HG02943 (cell line): ENCODE measurements around the gene TCOF1.

Source experiments
- ATAC-seq: cut with Tn5 transposase; IDR thresholded peaks from one replicate; pipeline ENCODE4 v1.9.1; 2021; ENCODE audit warnings: mild to moderate bottlenecking, low read depth, moderate library complexity; ENCODE audit not compliant: unreplicated experiment

The TCOF1 gene

DNA sequence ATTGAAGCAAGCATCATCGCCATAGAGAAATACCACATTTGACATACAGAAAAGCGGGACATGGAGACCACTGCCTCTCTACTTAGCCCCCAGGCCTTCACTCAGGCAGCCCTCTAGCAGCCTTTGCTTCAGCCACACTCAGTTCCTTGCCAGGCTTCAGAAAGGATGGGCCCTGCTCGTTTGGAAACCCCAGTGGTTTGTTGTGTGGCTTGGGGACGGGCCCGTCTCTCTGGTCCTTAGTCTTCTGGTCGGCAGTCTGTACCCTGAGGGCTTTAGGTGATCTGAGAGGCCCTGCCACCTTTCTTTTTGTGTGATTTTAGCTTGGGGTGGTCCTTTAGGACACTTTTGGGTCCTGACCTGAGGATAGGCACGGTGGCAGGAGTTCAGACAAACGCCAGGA is 33.7 kb upstream of the TCOF1 start:
- no peak for ATAC-seq

DNA sequence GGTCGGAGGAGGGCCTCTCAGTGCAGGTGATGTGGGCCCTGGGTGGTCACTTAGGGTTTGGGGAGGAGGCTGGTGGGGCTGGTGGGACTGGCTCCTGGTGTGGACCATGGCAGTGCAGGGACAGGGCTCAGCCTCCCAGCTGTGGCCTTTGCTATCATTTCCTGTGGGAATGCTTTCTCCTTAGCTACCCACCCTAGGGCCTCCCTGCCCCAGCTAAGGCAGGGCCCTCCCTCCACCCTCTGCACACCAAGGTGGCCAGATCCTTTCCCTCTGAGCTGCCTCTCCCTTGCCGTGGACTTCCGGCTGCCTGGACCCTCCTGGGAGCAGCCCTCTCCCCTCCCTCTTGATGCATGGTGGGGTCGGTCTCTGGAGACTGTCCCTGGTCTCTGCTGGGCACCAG is 32.1 kb upstream of the TCOF1 start:
- no peak for ATAC-seq

DNA sequence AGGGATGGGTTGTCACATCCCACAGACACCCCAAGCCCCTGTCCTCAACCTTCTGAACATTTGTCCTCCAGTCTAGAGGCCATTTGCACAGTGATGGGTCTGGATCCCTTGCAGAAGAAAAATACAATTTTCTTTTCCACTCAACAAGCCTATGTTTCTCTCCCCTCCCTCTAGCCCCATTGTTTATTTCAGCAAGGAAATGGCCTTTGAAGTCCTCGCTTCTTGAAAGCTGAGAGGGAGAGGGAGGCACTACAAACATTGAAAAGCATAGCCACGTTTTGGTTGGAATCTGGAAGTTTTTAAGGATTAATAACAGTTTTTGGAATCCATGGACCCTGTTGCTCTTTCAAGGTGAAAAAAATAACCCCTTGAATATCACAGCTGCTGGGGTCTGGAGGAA is 30.8 kb upstream of the TCOF1 start:
- ATAC-seq = no peak

DNA sequence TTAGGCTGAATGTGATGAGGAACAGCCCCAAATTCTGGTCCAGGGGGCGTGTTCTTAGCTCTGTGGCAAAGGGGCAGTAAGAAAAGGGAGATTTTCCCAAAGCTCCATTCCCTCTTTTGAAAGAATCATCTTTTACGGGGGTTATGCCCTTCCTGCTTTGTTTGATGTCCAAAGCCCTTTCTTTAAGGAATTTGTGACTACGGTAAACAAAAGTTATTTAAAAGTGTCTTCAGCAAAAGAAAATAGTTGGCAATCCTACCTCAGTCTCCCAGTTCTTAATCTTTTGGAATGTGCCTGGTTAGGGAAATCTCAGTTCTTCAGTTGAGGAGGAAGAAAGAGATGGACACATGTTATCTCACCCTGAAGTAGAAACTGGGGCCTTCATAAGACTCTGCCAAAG is 30.4 kb upstream of the TCOF1 start:
- ATAC-seq = no peak

DNA sequence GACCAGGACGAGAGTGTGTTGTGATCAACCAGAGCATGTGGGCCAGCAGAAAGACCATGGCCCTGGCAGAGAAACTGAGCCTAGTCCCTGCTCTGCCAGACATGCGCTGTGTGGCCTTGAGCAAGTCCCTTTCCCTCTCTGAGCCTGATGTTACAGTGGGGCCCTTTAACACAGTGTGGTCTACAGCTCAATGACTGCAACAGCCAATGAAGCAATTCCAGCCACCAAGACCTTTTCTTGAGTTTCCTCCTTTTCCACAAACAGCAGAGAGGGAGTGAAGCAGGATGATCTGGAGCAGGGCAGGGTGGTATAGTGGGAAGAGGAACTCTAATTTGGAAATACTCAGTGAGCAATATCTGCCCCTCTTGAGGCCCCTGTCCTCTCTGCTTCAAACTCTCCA is 29.0 kb upstream of the TCOF1 start:
- no peak for ATAC-seq

DNA sequence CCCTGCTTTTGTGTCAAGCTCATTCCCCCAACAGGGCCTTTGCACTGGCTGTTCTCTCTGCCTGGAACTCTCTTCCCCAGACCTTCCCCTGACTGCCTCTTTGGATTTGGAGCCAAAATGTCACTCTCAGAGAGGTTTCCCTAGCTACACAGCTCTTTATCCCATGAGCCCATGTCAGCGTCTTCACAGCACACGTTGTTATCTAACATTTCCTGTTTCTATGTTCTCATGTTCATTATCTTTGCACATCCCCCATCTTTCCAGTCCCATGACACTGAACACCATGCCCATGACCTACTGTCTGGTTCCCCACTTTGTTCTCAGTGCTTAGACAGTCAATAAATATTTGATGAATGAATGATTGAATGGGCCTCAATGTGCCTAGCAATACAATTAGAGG is 28.5 kb upstream of the TCOF1 start:
- no peak for ATAC-seq

DNA sequence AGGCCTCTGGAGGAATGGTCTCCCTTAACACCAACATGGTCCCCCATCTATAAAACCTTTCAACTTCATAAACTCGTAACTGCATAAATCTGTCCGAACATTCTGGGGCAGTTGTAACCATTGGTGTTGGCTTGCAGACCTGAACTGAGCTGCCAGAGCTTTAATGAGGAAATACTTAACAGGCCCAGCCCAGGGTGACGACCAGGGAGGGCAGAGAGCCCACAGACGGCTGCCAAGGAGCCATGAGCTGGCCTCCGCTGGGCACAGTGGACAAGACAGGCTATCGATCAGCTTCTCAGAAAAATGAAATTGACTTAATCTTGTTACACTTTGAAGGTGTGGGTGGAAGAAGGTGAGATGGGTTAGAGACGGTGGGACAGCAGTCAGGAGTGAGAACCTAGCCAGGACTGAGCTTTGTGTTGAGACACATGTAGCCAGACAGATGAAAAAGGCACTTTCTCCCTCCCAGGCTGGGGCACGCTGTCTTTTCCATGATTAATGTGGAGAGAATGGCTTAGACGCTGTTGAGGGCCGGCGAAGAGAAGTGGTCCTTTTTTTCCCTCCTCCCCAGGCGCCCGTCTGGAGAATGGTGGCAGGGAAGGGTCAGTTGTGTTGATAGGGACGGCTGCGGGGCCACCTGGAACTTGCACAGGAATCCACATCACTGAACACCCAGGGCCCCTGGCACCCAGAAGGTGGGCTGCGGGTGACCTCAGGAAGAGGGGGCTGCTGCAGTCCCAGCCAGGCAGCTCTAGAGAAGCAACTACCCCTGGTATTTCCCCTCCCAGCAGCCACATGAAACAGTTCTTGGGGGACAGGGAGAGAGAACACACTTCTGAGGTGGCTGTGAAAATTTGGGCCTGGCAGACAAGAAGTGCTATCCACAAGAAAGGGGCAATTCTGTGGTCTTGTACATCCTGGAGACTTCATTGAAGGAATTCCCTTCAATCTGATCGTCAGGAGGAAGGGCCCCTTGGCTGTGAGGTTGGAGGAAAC is 27.3 kb upstream of the TCOF1 start:
- ATAC-seq = no peak

DNA sequence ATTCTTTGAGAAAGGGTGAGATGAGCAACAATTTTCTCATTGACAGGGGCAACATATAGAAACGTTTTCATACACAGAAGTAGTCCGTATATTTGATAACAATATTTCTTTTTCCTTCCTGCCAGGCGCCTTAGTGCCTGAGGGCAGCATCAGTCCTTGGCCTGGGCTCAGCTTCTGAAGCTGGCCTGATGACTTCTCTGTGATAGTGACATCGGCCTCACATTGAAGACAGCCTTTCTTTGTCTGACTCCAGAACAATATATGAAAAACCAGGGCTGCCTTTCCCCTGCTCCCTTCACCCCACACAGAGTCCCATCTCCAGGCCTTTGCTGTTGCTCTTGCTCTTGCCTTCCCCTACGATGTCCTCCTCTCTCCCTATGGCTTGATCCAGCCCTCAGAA is 24.1 kb upstream of the TCOF1 start:
- ATAC-seq = no peak

DNA sequence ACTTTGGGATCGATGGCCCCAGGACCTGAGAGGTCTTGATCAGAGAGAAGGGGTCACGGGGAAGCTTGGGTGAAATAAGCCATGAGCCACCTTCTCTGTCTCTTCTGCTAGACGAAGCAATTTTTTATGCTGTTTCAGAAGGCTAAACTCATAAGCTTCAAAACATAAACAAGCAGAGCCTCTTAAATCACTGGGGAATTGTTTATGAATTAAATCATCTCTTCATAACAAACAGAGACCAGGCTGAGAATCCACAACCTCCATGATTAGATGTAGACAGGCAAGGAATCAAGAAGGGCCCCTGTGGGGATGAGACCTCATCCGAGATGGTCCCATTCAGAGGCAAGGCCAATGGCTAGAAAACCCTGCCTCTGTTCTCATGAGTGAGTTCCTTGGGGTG is 21.7 kb upstream of the TCOF1 start:
- ATAC-seq = no peak

DNA sequence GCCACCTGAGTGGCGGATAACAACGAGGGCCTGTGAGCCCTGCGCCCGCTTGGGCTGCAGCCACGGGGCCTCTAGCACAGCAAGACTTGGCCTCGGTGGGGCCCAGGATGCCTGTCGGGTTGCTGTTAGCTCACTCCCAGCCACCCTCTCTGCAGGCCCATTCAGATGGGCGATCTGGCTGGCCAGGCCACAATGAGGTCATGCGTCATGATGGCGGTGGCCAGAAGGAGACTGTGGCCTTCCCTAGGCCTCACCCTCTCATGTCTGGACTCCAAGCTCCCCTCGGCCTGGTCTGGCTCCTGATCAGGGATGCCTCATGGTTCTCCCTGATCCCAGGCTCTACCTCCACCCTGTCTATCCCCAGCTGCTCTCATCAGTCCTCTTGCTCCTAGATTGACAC is 19.0 kb upstream of the TCOF1 start:
- ATAC-seq = no peak

DNA sequence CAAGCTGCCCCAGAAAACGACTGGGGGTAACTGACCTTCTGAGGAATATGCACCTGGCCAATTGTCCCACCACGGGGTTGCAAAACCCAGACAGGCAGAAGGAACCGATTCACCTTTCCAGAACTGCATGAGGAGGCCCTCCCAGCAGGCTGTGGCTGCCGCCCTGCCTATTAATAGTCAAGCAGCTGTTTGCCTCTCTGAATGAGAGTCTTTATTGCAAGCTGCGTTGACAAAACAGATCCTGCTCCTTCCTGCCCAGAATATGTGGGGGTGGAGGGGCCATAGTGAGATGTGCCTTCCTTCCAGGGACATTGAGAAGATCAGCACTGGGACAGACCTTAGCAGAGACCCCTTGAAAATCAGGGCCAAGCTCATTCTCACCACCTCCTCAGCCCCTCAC is 18.3 kb upstream of the TCOF1 start:
- ATAC-seq = no peak

DNA sequence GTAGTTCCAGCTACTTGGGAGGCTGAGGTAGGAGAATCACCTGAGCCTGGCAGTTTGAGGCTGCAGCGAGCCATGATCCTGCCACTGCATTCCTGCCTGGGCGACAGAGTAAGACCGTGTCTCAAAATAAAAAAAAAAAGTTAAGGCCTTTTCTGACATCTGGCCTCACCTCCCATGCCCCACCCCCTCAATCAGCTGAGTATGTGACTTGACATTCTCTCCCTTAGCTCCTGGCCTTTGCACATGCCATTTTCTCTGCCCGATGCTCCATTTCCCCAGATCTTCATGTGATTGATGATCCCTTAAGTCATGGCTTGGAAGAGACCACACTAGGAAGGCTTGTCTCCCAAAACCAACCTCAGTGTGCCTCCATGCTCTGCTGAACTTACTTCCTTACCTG is 17.7 kb upstream of the TCOF1 start:
- no peak for ATAC-seq

DNA sequence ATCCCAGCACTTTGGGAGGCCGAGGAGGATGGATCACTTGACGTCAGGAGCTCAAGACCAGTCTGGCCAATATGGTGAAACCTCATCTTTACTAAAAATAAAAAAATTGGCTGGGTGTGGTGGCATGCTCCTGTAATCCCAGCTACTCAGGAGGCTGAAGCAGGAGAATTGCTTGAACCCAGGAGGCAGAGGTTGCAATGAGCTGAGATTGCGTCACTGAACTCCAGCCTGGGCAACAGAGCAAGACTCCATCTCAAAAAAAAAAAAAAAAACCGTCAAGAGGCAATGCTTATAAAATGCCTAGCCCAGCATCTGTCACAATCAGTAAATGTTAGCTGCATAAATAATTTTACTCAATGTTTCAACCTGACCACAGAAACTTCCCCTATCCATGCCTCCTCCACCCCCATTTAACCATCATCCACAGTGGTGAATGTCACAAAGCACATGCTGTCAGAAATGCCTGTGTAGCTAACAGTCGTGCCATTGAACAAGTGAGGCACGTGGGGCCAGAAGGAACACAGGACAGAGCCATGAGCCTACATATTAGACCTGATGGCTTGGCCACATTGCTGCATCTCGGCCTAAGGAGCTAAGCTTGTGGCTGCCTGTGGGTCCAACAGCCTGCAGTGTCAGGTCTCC is 16.8 kb upstream of the TCOF1 start:
- ATAC-seq = no peak

DNA sequence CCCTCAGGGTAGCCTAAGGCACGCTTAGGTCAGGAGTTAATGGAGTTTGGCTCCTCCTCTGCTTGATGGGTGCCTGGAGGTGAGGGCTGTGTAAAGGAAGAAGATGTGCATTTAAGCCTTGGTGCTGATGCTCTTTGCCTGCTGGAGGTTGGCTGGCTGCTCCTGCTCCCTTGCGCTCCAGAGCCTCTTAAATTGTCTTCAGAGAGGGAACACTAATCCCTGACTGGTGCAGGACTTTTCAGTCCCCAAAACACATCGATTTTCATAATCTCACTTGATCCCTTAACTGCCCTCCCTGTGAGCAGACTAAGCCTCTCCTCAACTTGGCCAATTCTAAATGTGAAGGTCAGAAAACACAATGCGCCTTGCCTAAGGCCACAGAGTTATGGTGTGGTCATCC is 16.2 kb upstream of the TCOF1 start:
- ATAC-seq = no peak

DNA sequence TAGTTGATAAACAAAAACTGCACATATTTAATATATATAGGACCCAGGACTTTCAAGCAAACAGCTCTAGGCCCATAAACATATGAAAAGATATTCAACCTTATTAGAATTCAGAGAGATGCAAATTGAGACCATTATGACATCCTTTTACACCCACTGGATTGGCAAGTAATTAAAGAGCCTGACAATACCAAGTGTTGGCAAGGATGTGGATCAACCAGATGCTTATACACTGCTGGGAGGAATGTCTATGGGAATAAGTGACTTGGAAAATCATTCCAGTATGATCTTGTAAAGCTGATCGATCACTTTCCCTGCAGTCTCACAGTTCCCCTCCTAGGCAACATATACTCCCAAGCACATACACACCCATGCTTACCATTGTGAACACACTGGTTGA is 15.5 kb upstream of the TCOF1 start:
- no peak for ATAC-seq

DNA sequence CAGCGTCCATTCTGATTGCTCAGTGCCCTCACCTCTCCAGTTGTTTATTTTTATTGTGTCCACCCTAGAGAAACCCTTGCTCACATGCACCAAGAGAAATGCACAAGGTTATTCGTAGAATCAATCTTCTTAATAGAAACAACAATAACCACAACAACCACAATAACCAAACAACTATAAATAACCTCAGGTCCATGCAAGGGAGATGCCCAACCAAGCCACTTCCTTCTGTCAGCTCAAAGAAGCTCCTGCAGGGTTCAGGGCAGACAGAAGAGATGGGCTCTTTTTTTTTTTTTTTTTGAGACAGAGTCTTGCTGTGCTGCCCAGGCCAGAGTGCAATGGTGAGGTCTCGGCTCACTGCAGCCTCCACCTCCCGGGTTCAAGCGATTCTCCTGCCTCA is 14.9 kb upstream of the TCOF1 start:
- ATAC-seq = no peak

DNA sequence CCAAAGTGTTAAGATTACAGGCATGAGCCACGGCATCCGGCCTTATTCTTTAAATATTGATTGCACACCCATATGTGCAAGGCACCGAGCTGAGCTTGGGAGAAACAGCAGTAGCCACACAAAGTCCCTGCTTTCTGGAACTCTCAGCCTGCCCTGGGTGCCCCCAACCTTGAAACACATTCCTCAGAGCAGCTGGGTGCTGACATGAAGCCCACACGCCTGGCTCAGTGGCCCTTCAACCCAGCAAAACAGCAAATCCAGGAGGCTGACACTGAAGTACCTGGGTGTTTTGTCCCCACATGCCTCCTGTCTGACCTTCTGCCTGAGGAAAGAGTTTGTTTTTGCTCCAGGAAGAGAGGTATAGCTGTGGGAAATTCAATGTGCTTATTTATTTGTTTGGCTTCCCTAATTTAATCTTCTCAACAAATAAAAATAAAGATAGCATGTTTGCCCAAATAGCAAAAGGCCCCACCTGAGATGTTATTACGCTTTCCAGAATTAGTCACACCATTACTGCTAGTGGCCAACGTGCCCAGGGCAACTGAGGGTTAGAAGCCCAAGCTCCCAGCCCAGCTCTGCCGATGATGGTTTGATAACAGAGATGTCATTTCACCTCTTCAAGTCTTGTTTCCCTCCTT is 13.4 kb upstream of the TCOF1 start:
- ATAC-seq = no peak

DNA sequence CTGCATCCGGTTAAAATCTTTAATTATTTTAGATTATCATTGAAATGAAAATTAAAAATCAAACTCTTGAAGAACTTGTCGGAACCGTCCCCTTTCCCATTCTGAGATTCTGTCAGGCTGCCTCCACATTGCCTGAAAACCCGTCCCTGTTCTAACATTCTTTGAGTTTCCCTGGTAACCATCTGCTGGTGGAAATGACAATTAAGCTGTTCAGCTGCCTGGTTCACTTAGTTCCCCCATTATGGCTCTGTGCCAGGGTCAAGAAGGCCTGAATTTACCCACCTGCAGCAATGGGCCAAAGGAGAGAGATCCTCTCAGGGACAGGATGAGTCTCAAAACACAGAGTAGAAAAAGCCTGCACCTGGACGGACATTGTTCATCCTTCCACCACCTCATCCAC is 11.8 kb upstream of the TCOF1 start:
- no peak for ATAC-seq

DNA sequence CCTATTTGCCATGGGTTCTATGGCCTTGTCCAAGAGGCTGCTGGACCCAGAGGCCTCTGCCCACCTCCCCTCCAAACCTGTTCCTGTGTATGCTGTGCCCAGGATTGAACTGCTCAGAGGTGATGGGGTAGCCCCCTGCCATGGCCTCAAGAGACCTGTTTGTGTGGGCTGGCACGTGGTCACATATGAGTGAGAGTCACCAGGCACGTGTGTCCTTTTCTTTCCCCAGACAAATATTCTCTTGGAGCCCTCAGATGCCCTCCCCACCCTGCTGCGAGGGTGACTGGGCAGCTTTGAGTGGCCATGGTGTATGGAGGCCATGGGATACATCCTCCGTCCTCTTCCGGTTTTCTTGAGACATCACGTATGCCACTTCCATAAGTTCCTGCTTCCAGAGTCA is 10.9 kb upstream of the TCOF1 start:
- ATAC-seq = no peak

DNA sequence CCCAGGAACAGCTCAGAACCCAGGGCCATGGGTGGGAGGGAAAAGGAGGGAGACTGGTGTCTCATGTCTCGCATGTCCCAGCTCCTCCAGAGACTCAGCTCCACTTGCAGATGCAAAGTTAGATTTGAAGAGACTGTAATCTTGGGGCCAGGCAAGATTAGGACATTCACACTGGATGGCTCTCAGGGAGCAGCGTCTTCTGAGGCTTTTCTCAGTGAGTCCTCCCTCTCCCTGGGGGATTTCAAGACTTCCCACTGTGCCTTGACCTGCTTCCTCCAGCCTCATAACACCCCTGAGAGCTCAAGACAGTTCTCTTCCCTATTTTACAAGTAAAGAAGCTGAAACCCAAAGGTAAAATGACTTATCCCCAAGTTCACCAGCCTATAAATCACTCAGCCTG is 10.5 kb upstream of the TCOF1 start:
- no peak for ATAC-seq

DNA sequence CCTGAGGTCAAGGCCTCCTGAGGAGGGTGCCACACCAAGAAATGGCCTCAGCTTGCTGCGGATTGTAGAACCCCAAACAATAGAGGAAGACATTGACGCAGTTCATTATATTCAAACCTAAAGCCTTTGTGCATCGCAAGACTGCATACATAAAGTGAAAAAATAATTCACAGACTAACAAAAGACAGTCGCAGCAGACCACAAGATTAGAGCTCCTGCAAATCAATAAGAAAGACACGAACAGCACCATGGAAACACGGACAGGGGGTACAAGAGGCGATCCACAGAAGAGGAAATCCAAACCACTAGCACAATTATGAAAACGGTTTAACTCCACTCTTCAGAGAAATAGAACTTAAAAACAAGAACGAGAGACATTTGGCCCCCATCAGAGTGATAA is 10.0 kb upstream of the TCOF1 start:
- ATAC-seq = no peak
